Activated T-cell treated with anti-CD3 and anti-CD28 coated beads for 4 hours (primary cell): ENCODE results near the gene ABTB2.
"Not testable (repeated sequence)": the region's sequence is repeated elsewhere in the genome, so short reads cannot be mapped to it uniquely, and the experiment has no call there.

ENCODE experiments used
- DNase-seq: peaks from one replicate; pipeline ENCODE4 v3.0.0-alpha.2; 2020

Gene ABTB2

GRCh38 chr11:34234086-34234740, 123.6 kb downstream of the ABTB2 start:
- DNase-seq: peak; percentile 77

- DNase-seq: no peak
Measured at GRCh38 chr11:34233215-34233614, 124.6 kb downstream of the ABTB2 start.

- no peak for DNase-seq
Measured at GRCh38 chr11:34232807-34233206, 125.0 kb downstream of the ABTB2 start.

- no peak for DNase-seq
Measured at GRCh38 chr11:34226210-34226609, 131.6 kb downstream of the ABTB2 start.

- no peak for DNase-seq
Measured at GRCh38 chr11:34225091-34225490, 132.7 kb downstream of the ABTB2 start.

GRCh38 chr11:34224434-34224966, 133.3 kb downstream of the ABTB2 start:
- no peak for DNase-seq

- no peak for DNase-seq
Measured at GRCh38 chr11:34223907-34224306, 133.9 kb downstream of the ABTB2 start.

- no peak for DNase-seq
Measured at GRCh38 chr11:34223021-34223813, 134.6 kb downstream of the ABTB2 start.

- DNase-seq: no peak
Measured at GRCh38 chr11:34222030-34222429, 135.8 kb downstream of the ABTB2 start.

GRCh38 chr11:34219941-34220370, 137.9 kb downstream of the ABTB2 start:
- no peak for DNase-seq

GRCh38 chr11:34219279-34219678, 138.5 kb downstream of the ABTB2 start:
- no peak for DNase-seq

GRCh38 chr11:34218756-34219155, 139.1 kb downstream of the ABTB2 start:
- DNase-seq: not testable (repeated sequence)

GRCh38 chr11:34218067-34218466, 139.7 kb downstream of the ABTB2 start:
- no peak for DNase-seq

- DNase-seq: no peak
Measured at GRCh38 chr11:34216706-34217105, 141.1 kb downstream of the ABTB2 start.

GRCh38 chr11:34215806-34216453, 141.9 kb downstream of the ABTB2 start:
- DNase-seq: no peak

- DNase-seq: peak; percentile 47
Measured at GRCh38 chr11:34214961-34215805, 142.6 kb downstream of the ABTB2 start.

GRCh38 chr11:34213366-34213765, 144.4 kb downstream of the ABTB2 start:
- DNase-seq: no peak

- DNase-seq: no peak
Measured at GRCh38 chr11:34212566-34212965, 145.2 kb downstream of the ABTB2 start.

- DNase-seq: no peak
Measured at GRCh38 chr11:34209809-34210208, 148.0 kb downstream of the ABTB2 start.

- DNase-seq: no peak
Measured at GRCh38 chr11:34208266-34209135, 149.3 kb downstream of the ABTB2 start.

GRCh38 chr11:34207487-34208180, 150.2 kb downstream of the ABTB2 start:
- DNase-seq: no peak
